Esophagus squamous epithelium (tissue), 4 donors: Measurements from ENCODE around the gene FCRLB.

Experiments used
- POLR2A ChIP-seq, 4 donors: fragments of 450-650 bp; IDR thresholded peaks; one replicate each; pipeline ENCODE4 v1.6.1; 2017; ENCODE audit warnings: antibody characterized with exemption in 4 of 4, mild to moderate bottlenecking in 4 of 4, moderate library complexity in 3 of 4
- TF ChIP-seq, protein P1 (sequence below), 6 experiments: fragments of 450-650 bp in 4 of 6; fragments of 200-600 bp in 2 of 6; sonication (generic) in 2 of 6; IDR thresholded peaks; one replicate each; pipeline ENCODE4 v1.5.1; 2016 to 2019; ENCODE audit warnings: antibody characterized with exemption in 6 of 6, mild to moderate bottlenecking in 4 of 6, moderate library complexity in 4 of 6

DNA sequence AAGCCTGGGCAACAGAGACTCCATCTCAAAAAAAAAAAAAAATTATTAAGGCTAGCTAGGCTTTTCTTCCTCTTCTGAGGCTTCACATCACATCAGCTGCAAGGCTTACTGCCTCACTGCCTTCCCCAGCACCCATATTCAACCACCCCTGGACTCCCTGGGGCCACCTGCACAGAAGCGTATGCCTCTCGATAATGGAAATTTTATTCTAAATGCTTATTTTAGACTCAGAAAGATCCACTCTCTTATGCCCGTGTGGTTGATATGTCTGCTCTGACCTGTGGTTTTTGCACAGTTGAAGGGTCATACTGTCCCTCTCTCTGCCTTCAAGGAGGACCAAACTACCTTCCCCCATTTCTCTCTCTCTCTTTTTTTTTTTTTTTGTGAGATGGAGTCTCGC lies 15.8 kb upstream of the FCRLB start:
- TF ChIP-seq, protein P1, sequence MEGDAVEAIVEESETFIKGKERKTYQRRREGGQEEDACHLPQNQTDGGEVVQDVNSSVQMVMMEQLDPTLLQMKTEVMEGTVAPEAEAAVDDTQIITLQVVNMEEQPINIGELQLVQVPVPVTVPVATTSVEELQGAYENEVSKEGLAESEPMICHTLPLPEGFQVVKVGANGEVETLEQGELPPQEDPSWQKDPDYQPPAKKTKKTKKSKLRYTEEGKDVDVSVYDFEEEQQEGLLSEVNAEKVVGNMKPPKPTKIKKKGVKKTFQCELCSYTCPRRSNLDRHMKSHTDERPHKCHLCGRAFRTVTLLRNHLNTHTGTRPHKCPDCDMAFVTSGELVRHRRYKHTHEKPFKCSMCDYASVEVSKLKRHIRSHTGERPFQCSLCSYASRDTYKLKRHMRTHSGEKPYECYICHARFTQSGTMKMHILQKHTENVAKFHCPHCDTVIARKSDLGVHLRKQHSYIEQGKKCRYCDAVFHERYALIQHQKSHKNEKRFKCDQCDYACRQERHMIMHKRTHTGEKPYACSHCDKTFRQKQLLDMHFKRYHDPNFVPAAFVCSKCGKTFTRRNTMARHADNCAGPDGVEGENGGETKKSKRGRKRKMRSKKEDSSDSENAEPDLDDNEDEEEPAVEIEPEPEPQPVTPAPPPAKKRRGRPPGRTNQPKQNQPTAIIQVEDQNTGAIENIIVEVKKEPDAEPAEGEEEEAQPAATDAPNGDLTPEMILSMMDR (IDR thresholded peaks at IDR 0.05): no peak
- TF ChIP-seq POLR2A (IDR thresholded peaks at IDR 0.05): no peak
